Liver (tissue), 9 donors: ENCODE measurements around the gene SLCO4A1. TPM values are rescaled to one million over a fixed set of nuclear protein-coding genes. Genes with fewer than 3 reads are reported as not detected.

Experiments
- DNase-seq: peaks from one replicate; pipeline ENCODE4 v3.0.0-alpha.2; 2017; ENCODE audit warnings: low spot score
- H3K27ac ChIP-seq, 2 donors: one replicate each; pipeline ENCODE4 v1.7.0; 2013; ENCODE audit warnings: inconsistent platforms in 2 of 2, low read length in 2 of 2, control low read depth in 1 of 2, low read depth in 1 of 2, mild to moderate bottlenecking in 1 of 2
- H3K27me3 ChIP-seq, 4 donors: one replicate each; pipeline versions ENCODE4 v1.6.1 to v1.7.0; 2013; ENCODE audit warnings: low read length in 3 of 4, inconsistent platforms in 1 of 4, mild to moderate bottlenecking in 1 of 4, moderate library complexity in 1 of 4; ENCODE audit not compliant: control insufficient read depth in 4 of 4, insufficient read depth in 4 of 4
- H3K36me3 ChIP-seq, 4 donors: one replicate each; pipeline versions ENCODE4 v1.6.1 to v1.7.0; 2013; ENCODE audit warnings: low read length in 3 of 4, mild to moderate bottlenecking in 3 of 4, low read depth in 1 of 4, moderate library complexity in 1 of 4; ENCODE audit not compliant: control insufficient read depth in 4 of 4, insufficient read depth in 3 of 4
- H3K4me1 ChIP-seq, 4 donors: one replicate each; pipeline versions ENCODE4 v1.6.1 to v1.7.0; 2013; ENCODE audit warnings: low read length in 3 of 4, mild to moderate bottlenecking in 3 of 4, moderate library complexity in 1 of 4; ENCODE audit not compliant: control insufficient read depth in 4 of 4, insufficient read depth in 4 of 4
- H3K4me3 ChIP-seq, 3 donors: one replicate each; pipeline versions ENCODE4 v1.6.1 to v1.7.0; 2013; ENCODE audit warnings: low read length in 3 of 3, control low read depth in 1 of 3, low read depth in 1 of 3, mild to moderate bottlenecking in 1 of 3
- H3K9ac ChIP-seq, 2 donors: one replicate each; pipeline ENCODE4 v1.7.0; 2013; ENCODE audit warnings: low read length in 2 of 2, mild to moderate bottlenecking in 2 of 2, moderate library complexity in 2 of 2, control low read depth in 1 of 2, low read depth in 1 of 2
- H3K9me3 ChIP-seq, 4 donors: one replicate each; pipeline versions ENCODE4 v1.6.1 to v1.7.0; 2013; ENCODE audit warnings: low read length in 3 of 4; ENCODE audit not compliant: control insufficient read depth in 4 of 4
- ATF3 ChIP-seq: IDR thresholded peaks from 2 replicates; pipeline ENCODE4 v1.6.1; 2016; ENCODE audit warnings: antibody characterized with exemption
- EGR1 ChIP-seq, 2 donors: IDR thresholded peaks; 2 replicates each; pipeline ENCODE4 v1.6.1; 2016 to 2018; ENCODE audit warnings: antibody characterized with exemption in 2 of 2, low read depth in 2 of 2
- FOXA1 ChIP-seq: IDR thresholded peaks from 2 replicates; pipeline ENCODE4 v1.6.1; 2016; ENCODE audit warnings: antibody characterized with exemption
- FOXA2 ChIP-seq: IDR thresholded peaks from 2 replicates; pipeline ENCODE4 v1.6.1; 2016; ENCODE audit warnings: antibody characterized with exemption
- GABPA ChIP-seq, 2 donors: IDR thresholded peaks in 1 of 2; conservative IDR thresholded peaks in 1 of 2; 2 replicates each; pipeline ENCODE4 v1.6.1; 2016; ENCODE audit warnings: antibody characterized with exemption in 2 of 2, mild to moderate bottlenecking in 1 of 2, moderate library complexity in 1 of 2
- HNF4A ChIP-seq, 2 donors: conservative IDR thresholded peaks; 2 replicates each; pipeline ENCODE4 v1.6.1; 2016; ENCODE audit warnings: antibody characterized with exemption in 2 of 2, mild to moderate bottlenecking in 2 of 2
- HNF4G ChIP-seq: IDR thresholded peaks from 2 replicates; pipeline ENCODE4 v1.6.1; 2016; ENCODE audit warnings: antibody characterized with exemption
- JUND ChIP-seq, 2 donors: IDR thresholded peaks; 2 replicates each; pipeline ENCODE4 v1.6.1; 2016; ENCODE audit warnings: antibody characterized with exemption in 2 of 2
- NR2F2 ChIP-seq: IDR thresholded peaks from 2 replicates; pipeline ENCODE4 v1.6.1; 2016; ENCODE audit warnings: antibody characterized with exemption
- RAD21 ChIP-seq, 2 donors: IDR thresholded peaks; 2 replicates each; pipeline ENCODE4 v1.6.1; 2016; ENCODE audit warnings: antibody characterized with exemption in 2 of 2, mild to moderate bottlenecking in 2 of 2
- RXRA ChIP-seq, 2 donors: IDR thresholded peaks; 2 replicates each; pipeline ENCODE4 v1.6.1; 2017 to 2018; ENCODE audit warnings: antibody characterized with exemption in 2 of 2, mild to moderate bottlenecking in 1 of 2
- SP1 ChIP-seq: IDR thresholded peaks from 2 replicates; pipeline ENCODE4 v1.6.1; 2018; ENCODE audit warnings: antibody characterized with exemption, mild to moderate bottlenecking
- ZBTB33 ChIP-seq: IDR thresholded peaks from 2 replicates; pipeline ENCODE4 v1.6.1; 2016; ENCODE audit warnings: antibody characterized with exemption
- WGBS: extraction: QIAGEN DNeasy Blood & Tissue Kit; methylation state at CpG from one replicate; pipeline ENCODE4 v1.1.7; 2013; 5-methylcytosine and 5-hydroxymethylcytosine counted together
- polyA plus RNA-seq, 2 donors: library from polyadenylated mRNA; stranded (reverse) in 1 of 2; unstranded in 1 of 2; fragments of 200-250 nt in 1 of 2; fragments of >200 nt in 1 of 2; fragmentation: Nextera tagmentation in 1 of 2; extraction: Ambion mirVana in 1 of 2; gene quantifications; one replicate each; pipeline versions ENCODE4 v1.2.1 to v1.2.3, GENCODE V29; 2013 to 2015
- total RNA-seq, 2 donors: library from RNA; depleted of rRNA; stranded (reverse); fragments of >200 nt; gene quantifications; one replicate each; pipeline ENCODE4 v1.2.3, GENCODE V29; 2014
- TF ChIP-seq, protein P1 (sequence below): IDR thresholded peaks from 2 replicates; pipeline ENCODE4 v1.6.1; 2016; ENCODE audit warnings: antibody characterized with exemption
- donor health status: healthy.
- donor health status: healthy.
- donor health status: healthy.
- donor health status: healthy.
- donor health status: healthy.

The SLCO4A1 gene
- total and polyA plus RNA-seq, 4 donors = 1.3 to 4.3 (median 2.6) TPM

- WGBS = 71% methylated on average over 23 of the region's 23 CpGs
- no peak for DNase-seq
- Histone ChIP-seq H3K4me1 (peaks cover 0 to 3% (median 0%) of the 10 kb centered on the region in 4 donors), H3K27me3 (peaks cover 0 to 3% (median 0%) of the 10 kb centered on the region in 4 donors), H3K9ac (no peak overlapping the region), H3K27ac (peak overlapping the region; percentile 38 to 69), H3K4me3 (no peak overlapping the region), H3K9me3 (no peaks in the 10 kb centered on the region), H3K36me3 (no peaks in the 10 kb centered on the region)
- TF ChIP-seq RAD21 (IDR thresholded peaks at IDR 0.05) (peak in 1 of 2 donors; percentile 5), SP1 (peak; percentile 32), ATF3 (no peak), FOXA2 (no peak), FOXA1 (no peak), JUND (IDR thresholded peaks at IDR 0.05) (no peak), HNF4G (no peak), RXRA (IDR thresholded peaks at IDR 0.05) (no peak), NR2F2 (peak; percentile 76), GABPA (IDR thresholded peaks at IDR 0.05 in 1 of 2, conservative IDR thresholded peaks at IDR 0.05 in 1 of 2) (no peak), EGR1 (IDR thresholded peaks at IDR 0.05; ENCODE audit: low read depth in 2 of 2) (no peak)
These were observed 24.4 kb upstream of the SLCO4A1 start for GRCh38 chr20:62617711-62618483.

- peak overlapping the region; percentile 6 to 69 for H3K27ac ChIP-seq
- H3K9ac ChIP-seq = no peak overlapping the region
- no peak for TF ChIP-seq RAD21 (IDR thresholded peaks at IDR 0.05)
- no peak for TF ChIP-seq JUND (IDR thresholded peaks at IDR 0.05)
- no peak for TF ChIP-seq SP1
- TF ChIP-seq HNF4A (conservative IDR thresholded peaks at IDR 0.05) = no peak
- TF ChIP-seq FOXA2 = no peak
- TF ChIP-seq, protein P1, sequence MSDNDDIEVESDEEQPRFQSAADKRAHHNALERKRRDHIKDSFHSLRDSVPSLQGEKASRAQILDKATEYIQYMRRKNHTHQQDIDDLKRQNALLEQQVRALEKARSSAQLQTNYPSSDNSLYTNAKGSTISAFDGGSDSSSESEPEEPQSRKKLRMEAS = no peak
- TF ChIP-seq FOXA1 = no peak
- no peak for TF ChIP-seq ZBTB33
- TF ChIP-seq EGR1 (IDR thresholded peaks at IDR 0.05; ENCODE audit: low read depth in 2 of 2) = no peak
- WGBS = 70% methylated on average over 26 of the region's 26 CpGs
- H3K4me3 ChIP-seq = no peak overlapping the region
- peaks cover 0 to 3% (median 0%) of the 10 kb centered on the region in 4 donors for H3K27me3 ChIP-seq
- H3K36me3 ChIP-seq = no peaks in the 10 kb centered on the region
- H3K9me3 ChIP-seq = no peaks in the 10 kb centered on the region
- no peak for DNase-seq
- peaks cover 4 to 11% (median 5%) of the 10 kb centered on the region in 4 donors for H3K4me1 ChIP-seq
These were observed 23.4 kb upstream of the SLCO4A1 start for GRCh38 chr20:62618611-62619529.
